RWPE1 (cell line): ENCODE results near the gene ACSF3.

Experiments used
- CTCF ChIA-PET: fragments of 350-600 bp; sonication (Branson Sonifier 250); formaldehyde crosslinking; extraction: SDS; loops from one replicate; lab custom pipeline; 2021; lab: Yijun Ruan, JAX
- POLR2A ChIA-PET: fragments of 400-600 bp; formaldehyde crosslinking; extraction: SDS; loops from one replicate; lab custom pipeline; 2020; ENCODE audit warnings: antibody characterized with exemption; ENCODE audit not compliant: low non-redundant PET; lab: Yijun Ruan, JAX
- DNase-seq: peaks from one replicate; pipeline ENCODE4 v3.0.0; 2012; ENCODE audit warnings: low spot score
- H3K27ac ChIP-seq: fragments of 450-650 bp; 2 replicates; pipeline ENCODE4 v1.5.1; 2017
- TF ChIP-seq, protein P1 (sequence below): fragments of 450-650 bp; conservative IDR thresholded peaks from 2 replicates; pipeline ENCODE4 v1.5.1; 2017; ENCODE audit warnings: low read depth, mild to moderate bottlenecking

Gene ACSF3

GRCh38 chr16:89143911-89144675 is 50.4 kb downstream of the ACSF3 start:
- no peak overlapping the region for H3K27ac ChIP-seq
- CTCF ChIA-PET, result interaction anchor here (0.7 kb wide), 1 partner anchor 349 kb away, joined by 4 read pairs; no protein-coding TSS in a partner anchor
- DNase-seq, result no peak
- POLR2A ChIA-PET, result no interaction called here
- TF ChIP-seq, protein P1, sequence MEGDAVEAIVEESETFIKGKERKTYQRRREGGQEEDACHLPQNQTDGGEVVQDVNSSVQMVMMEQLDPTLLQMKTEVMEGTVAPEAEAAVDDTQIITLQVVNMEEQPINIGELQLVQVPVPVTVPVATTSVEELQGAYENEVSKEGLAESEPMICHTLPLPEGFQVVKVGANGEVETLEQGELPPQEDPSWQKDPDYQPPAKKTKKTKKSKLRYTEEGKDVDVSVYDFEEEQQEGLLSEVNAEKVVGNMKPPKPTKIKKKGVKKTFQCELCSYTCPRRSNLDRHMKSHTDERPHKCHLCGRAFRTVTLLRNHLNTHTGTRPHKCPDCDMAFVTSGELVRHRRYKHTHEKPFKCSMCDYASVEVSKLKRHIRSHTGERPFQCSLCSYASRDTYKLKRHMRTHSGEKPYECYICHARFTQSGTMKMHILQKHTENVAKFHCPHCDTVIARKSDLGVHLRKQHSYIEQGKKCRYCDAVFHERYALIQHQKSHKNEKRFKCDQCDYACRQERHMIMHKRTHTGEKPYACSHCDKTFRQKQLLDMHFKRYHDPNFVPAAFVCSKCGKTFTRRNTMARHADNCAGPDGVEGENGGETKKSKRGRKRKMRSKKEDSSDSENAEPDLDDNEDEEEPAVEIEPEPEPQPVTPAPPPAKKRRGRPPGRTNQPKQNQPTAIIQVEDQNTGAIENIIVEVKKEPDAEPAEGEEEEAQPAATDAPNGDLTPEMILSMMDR, result no peak

- no peak overlapping the region for H3K27ac ChIP-seq
- TF ChIP-seq, protein P1, result no peak
- no peak for DNase-seq
- POLR2A ChIA-PET, result no interaction called here
- CTCF ChIA-PET, result no interaction called here
Observed at GRCh38 chr16:89144681-89145080, 51.0 kb downstream of the ACSF3 start.

- TF ChIP-seq, protein P1, result no peak
- ChIA-PET CTCF (no interaction called here), POLR2A (no interaction called here)
- no peak overlapping the region for H3K27ac ChIP-seq
- no peak for DNase-seq
Observed at GRCh38 chr16:89145406-89146161, 51.9 kb downstream of the ACSF3 start.

- POLR2A ChIA-PET, result no interaction called here
- TF ChIP-seq, protein P1, result no peak
- H3K27ac ChIP-seq, result no peak overlapping the region
- CTCF ChIA-PET, result interaction anchor here (0.7 kb wide), 1 partner anchor 461 kb away, joined by 3 read pairs; no protein-coding TSS in a partner anchor
- DNase-seq, result no peak
Observed at GRCh38 chr16:89146211-89147005, 52.8 kb downstream of the ACSF3 start.

DNA sequence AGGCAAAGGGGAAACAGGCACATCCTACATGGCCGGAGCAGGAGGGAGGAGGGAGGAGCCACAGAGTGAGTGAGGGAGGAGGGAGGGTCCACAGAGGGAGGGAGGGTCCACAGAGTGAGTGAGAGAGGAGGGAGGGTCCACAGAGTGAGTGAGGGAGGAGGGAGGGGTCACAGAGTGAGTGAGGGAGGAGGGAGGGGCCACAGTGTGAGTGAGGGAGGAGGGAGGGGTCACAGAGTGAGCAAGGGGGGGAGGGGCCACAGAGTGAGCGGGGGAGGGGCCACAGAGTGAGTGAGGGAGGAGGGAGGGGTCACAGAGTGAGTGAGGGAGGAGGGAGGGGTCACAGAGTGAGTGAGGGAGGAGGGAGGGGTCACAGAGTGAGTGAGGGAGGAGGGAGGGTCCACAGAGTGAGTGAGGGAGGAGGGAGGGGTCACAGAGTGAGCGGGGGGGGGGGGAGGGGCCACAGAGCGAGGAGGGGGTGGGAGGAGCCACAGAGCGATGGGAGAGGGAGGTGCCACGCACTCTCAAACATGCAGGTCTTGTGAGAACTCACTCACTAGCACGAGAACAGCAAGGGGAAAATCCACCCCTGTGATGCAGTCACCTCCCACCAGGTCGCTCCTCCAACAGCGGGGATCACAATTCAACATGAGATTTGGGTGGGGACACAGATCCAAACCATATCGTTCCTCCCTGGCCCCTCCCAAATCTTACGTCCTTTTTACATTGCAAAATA is 53.6 kb downstream of the ACSF3 start:
- POLR2A ChIA-PET, result no interaction called here
- TF ChIP-seq, protein P1, result no peak
- CTCF ChIA-PET, result interaction anchor here (0.7 kb wide), 1 partner anchor 462 kb away, joined by 3 read pairs; no protein-coding TSS in a partner anchor

More for the DNA sequence above, 53.6 kb downstream of the ACSF3 start:
- DNase-seq, result no peak
- no peak overlapping the region for H3K27ac ChIP-seq
